NOMO-1 treated with DMSO at 0.1 percent for 48 hours (cell line): ENCODE data around the gene SPOUT1.
"Not testable (repeated sequence)": the region's sequence is repeated elsewhere in the genome, so short reads cannot be mapped to it uniquely, and the experiment has no call there.

Experiments used
- DNase-seq: peaks from one replicate; lab custom pipeline; 2025; ENCODE audit not compliant: unreplicated experiment; lab: John Stamatoyannopoulos, UW

SPOUT1 gene

DNA sequence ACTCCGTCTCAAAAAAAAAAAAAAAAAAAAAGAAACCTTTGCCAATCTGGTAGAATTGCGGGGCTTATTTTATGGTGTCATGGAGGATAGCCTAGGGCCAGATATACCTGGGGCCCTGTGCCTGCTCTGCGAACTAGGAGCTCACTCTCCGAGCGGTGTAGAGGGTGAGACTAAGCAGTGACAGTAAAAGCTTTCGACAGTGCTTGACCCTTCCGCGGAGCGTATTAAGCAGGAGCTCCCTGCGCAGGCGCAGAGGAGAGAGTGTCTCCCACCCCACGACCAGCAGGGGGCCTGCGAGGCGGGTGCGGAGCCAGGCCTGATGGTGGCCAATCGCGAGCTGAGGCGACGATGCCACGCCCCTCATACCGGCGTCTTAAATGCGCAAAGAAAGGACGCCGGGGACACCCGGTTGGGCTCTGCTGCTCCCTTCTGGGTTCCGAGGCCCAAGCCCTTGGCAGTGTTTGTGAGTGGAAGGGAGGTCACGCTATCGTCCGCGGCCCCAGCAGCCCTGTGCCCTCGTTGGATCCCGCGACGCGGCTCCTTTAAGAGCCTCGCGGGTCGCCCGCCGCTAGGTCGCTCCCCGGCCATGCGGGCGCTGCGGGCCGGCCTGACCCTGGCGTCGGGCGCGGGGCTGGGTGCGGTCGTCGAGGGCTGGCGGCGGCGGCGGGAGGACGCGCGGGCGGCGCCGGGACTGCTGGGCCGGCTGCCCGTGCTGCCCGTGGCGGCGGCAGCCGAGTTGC is 11.3 kb downstream of the SPOUT1 start, which contains the start of gene ENDOG:
Gene ENDOG, plus strand, starts transcription at position 402 of the 740 bp plus-strand sequence. Its CDS starts 185 bp downstream, at position 587.
- DNase-seq, result peak; percentile 96

DNA sequence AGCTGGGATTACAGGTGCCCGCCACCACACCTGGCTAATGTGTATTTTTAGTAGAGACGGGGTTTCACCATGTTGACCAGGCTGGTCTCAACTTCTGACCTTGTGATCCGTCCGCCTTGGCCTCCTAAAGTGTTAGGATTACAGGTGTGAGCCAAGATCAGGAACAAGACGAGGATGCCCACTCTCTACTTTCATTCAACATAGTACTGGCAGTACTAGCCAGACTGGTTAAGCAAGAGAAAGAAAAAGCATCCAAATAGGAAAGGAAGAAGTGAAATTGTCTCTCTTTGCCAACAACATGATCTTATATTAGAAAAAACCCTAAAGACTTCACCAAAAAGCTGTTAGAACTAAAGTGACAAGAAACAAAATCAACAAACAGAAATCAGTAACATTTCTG is 18.7 kb downstream of the SPOUT1 start:
- no peak for DNase-seq

GRCh38 chr9:128809831-128810230 is 19.8 kb downstream of the SPOUT1 start:
- no peak for DNase-seq

- no peak for DNase-seq
Observed at GRCh38 chr9:128809036-128809599, 20.5 kb downstream of the SPOUT1 start.

- DNase-seq, result no peak
Observed at GRCh38 chr9:128808543-128808942, 21.1 kb downstream of the SPOUT1 start.

DNA sequence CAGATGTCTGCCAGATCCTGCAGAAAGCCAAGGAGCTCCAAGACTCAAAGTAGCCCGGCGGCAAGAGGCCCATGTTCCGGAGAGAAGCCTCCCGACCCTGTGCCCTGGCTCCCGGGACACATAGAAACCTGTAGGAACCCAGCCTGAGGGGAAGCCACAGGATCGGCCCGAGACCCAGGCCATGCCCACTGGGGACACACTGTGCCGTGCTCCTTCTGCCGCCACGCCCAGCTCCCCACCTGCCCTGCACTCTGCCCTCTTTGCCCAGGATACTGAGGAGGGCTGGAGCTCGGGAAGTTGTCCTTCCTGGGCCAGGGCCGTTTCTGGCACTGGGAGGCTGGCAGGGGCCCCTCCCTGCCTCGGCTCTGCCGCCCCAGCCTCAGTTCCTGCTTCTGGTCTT is 21.8 kb downstream of the SPOUT1 start:
- DNase-seq, result no peak

GRCh38 chr9:128805661-128806060 is 23.9 kb downstream of the SPOUT1 start:
- no peak for DNase-seq

DNA sequence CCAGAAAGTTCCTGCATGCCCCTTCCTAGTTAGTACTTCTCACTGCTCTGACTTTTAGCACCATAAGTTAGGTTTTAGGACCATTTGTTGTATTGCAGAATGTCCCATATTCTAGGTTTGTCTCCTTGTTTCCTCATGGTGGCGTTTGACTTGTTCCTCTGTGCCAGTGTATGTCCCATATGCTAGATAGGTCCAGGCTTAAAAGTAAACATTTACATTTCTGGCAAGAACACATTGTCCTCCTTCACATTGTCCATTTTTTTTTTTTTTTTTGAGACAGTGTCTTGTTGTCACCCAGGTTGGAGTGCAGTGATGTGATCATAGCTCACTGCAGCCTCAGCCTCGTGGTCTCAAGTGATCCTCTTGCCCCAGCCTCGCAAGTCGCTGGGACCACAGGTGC is 27.1 kb downstream of the SPOUT1 start:
- DNase-seq, result no peak

DNA sequence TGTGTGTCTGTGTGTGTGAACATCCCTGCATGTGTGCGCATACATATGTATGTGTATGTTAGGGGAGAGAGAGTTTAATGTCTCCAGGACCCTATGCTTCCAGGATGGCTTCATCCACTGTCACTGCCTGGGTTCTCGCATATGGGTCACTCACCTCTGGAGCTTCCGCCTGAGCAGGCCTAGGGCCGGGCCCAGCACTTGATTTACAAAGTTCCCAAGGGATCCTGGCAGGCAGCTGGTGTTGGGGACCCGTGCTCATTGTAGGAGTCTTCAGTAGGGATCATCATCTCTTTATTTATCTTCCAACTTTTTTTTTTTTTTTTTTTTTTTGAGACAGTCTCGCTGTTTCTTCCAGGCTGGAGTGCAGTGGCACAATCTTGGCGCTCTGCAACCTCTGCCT is 29.5 kb downstream of the SPOUT1 start:
- DNase-seq, result no peak

DNA sequence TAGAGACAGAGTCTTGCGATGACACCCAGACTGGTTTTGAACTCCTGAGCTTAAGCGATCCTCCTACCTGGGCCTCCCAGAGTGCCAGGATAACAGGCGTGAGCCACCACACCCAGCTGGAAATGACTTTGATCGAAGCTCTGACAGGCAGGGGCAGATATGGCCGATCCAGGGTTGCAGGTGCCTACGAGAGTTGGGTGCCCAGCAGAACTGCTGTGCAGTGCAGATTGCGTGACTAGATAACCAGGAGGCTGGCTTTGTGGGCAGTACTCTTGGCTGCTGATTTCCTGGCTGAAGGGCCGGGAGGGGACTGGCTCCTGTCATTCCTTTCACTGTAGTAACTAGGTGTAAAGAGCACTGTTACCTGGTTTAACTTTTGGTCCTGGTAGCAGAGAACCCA is 30.7 kb downstream of the SPOUT1 start:
- DNase-seq, result no peak

- DNase-seq, result not testable (repeated sequence)
Observed at GRCh38 chr9:128794961-128795360, 34.6 kb downstream of the SPOUT1 start.

DNA sequence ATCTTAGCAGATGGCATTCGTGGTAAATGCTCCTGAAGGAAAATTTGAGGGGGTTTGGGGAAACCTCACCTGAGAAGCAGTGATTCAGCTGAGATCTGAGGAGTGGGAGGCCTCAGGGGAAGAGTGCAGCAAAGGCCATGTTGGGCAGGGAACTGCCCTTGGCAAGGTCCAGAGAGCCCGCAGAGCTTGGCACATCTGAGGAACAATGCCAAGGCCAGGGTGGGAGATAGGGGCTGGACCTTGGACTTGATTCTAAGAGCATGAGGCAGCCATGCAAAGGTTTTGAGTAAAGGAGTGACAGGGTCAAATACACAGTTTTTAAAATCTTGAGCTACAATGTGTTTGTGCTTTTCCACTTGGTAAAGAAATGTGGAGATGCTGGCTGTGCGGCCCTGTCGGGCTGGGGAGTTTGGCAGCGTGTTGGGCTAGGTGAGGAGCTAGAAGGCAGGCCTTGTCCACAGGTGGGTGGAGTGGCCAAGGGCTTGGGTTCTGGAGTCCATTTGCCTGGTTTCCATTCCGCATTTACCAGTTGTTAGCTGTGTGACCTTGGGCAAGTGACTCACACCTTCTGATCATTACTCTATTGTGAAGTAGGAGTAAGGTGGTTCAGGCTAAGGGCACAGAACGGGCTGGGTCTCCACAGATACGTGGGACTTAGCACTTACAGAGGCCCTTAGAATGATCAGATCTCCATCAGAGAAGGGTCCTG is 36.5 kb downstream of the SPOUT1 start:
- DNase-seq, result no peak

GRCh38 chr9:128792134-128792533 is 37.5 kb downstream of the SPOUT1 start:
- DNase-seq, result no peak

GRCh38 chr9:128790536-128790935 is 39.1 kb downstream of the SPOUT1 start:
- DNase-seq, result no peak

DNA sequence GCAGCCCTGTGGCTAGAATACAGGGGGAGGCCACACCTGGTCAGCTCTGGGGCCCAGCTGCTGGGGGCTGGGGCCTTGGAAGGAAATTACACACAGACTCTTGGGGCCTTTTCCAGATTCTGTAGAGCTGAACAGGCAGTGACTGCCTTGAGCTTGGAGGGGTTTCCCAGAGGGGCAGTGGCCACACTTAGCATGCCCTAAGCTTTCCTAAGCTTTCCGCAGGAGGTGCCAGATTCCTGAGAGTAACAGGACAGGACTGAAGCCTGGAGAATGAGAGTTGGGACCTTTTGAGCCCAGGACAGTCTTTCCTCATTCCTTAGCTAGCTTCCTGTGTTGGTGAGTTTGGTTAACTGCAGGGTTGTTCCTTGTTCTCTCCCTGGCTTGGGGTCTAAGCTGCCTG is 41.1 kb downstream of the SPOUT1 start:
- DNase-seq, result no peak

DNA sequence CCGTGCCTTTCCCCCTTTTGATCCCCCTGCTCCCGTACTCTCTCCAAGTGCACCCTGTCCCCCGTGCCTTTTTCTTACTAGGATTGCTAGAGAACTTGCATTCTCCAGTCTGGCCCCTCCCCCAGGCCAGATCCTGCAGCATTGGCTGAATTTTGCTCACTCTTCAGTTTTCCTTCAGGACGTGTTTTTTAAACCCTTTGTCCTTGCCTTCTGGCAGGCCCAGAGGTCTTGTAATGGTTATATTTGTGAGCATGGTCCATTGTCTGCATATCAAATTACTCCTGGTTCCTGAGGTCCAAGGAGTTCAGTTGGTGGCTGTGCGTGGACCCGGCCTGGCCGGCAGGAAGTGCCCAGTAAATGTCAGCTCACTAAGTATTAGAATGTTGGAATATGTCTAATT is 41.9 kb downstream of the SPOUT1 start:
- no peak for DNase-seq

GRCh38 chr9:128786681-128787601 is 42.7 kb downstream of the SPOUT1 start, which contains the start of gene TBC1D13:
Gene TBC1D13 (plus strand): TSS chr9:128787253. CDS start chr9:128787354, 101 bp downstream.
- peak; percentile 88 for DNase-seq

GRCh38 chr9:128785427-128785826 is 44.2 kb downstream of the SPOUT1 start:
- no peak for DNase-seq

DNA sequence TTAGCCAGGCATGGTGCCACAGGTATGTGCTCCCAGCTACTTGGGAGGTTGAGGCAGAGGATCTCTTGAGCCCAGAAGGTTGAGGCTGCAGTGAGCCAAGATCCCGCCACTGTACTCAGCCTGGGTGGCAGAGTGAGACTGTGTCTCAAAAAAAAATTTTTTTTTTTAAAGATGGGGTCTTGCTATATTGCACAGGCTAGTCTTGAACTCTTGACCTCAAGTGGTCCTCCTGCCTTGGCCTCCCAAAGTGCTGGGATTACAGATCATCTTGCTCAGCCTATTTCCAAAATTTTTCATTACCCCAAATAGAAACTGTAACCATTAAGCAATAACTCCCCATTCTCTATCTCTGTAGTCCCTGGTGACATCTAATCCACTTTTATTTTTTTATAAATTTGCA is 46.9 kb downstream of the SPOUT1 start:
- DNase-seq, result no peak

GRCh38 chr9:128781187-128782070 is 48.2 kb downstream of the SPOUT1 start:
- DNase-seq, result peak; percentile 64
